Measurements from ENCODE around the gene PSMB7.

The PSMB7 gene

GRCh38 chr9:124356745-124357390 lies 58.4 kb downstream of the PSMB7 start:
- in situ Hi-C loops (cut with MboI; ENCODE audit: low sequenced_read_pairs, unreplicated experiment) = no loop called here
- no peak for DNase-seq (ENCODE audit: low spot score)
- TF ChIP-seq, protein P1, sequence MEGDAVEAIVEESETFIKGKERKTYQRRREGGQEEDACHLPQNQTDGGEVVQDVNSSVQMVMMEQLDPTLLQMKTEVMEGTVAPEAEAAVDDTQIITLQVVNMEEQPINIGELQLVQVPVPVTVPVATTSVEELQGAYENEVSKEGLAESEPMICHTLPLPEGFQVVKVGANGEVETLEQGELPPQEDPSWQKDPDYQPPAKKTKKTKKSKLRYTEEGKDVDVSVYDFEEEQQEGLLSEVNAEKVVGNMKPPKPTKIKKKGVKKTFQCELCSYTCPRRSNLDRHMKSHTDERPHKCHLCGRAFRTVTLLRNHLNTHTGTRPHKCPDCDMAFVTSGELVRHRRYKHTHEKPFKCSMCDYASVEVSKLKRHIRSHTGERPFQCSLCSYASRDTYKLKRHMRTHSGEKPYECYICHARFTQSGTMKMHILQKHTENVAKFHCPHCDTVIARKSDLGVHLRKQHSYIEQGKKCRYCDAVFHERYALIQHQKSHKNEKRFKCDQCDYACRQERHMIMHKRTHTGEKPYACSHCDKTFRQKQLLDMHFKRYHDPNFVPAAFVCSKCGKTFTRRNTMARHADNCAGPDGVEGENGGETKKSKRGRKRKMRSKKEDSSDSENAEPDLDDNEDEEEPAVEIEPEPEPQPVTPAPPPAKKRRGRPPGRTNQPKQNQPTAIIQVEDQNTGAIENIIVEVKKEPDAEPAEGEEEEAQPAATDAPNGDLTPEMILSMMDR (IDR thresholded peaks at IDR 0.05; ENCODE audit: borderline replicate concordance, control extremely low read depth, extremely low read depth, insufficient read depth, missing control alignments) = no peak

GRCh38 chr9:124355941-124356744 lies 59.1 kb downstream of the PSMB7 start:
- DNase-seq (ENCODE audit: low spot score) = no peak
- in situ Hi-C loops (cut with MboI; ENCODE audit: low sequenced_read_pairs, unreplicated experiment) = no loop called here
- TF ChIP-seq, protein P1 (IDR thresholded peaks at IDR 0.05; ENCODE audit: borderline replicate concordance, control extremely low read depth, extremely low read depth, insufficient read depth, missing control alignments) = no peak

DNA sequence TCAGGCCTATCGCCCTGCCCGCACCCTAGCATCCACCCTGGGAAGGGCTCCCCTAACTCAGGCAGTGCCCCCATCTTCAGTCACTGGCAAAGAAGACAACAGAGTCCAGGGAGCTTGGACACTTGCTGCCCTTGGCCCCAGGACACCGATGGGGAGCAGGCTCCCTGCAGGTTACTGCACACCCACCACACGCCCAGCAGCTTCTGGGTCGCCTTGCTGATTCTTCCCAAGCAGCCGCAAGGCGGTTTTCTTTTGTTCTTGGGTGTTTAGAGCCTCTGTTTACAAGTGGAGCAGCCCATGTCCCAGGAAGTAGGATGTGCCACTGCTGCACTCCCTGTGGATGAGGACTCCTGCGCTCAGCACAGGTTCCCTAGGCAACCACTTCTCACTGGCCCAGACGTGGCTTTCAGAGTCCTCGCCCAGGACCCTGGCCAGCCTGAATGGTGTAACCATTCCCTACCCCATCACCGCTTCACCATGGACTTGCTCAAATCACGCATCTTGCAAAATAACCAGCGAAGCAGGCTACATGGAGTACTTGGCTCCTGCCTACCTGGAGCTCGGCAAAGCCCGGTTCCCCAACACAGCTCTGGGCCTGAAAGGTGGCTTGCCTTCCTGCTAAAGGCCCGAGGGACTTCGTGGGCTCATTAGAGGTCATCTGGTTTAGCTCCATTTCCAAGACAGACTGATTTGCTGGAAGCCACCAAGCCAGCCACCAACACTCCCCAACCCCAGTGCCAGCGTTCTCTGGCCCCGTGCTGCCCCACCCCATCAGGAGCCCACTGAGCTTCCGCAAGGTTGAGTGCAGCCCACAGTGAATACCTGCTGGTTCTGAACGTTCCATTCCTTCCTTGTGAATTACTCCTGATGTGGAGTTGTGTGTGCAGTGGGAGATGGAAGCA lies 60.0 kb downstream of the PSMB7 start:
- DNase-seq (ENCODE audit: low spot score) = peak; percentile 23
- TF ChIP-seq, protein P1 (IDR thresholded peaks at IDR 0.05; ENCODE audit: borderline replicate concordance, control extremely low read depth, extremely low read depth, insufficient read depth, missing control alignments) = no peak
- in situ Hi-C loops (cut with MboI; ENCODE audit: low sequenced_read_pairs, unreplicated experiment) = no loop called here

GRCh38 chr9:124354346-124355038 lies 60.8 kb downstream of the PSMB7 start:
- peak; percentile 19 for DNase-seq (ENCODE audit: low spot score)
- TF ChIP-seq, protein P1 (IDR thresholded peaks at IDR 0.05; ENCODE audit: borderline replicate concordance, control extremely low read depth, extremely low read depth, insufficient read depth, missing control alignments) = no peak
- in situ Hi-C loops (cut with MboI; ENCODE audit: low sequenced_read_pairs, unreplicated experiment) = no loop called here

DNA sequence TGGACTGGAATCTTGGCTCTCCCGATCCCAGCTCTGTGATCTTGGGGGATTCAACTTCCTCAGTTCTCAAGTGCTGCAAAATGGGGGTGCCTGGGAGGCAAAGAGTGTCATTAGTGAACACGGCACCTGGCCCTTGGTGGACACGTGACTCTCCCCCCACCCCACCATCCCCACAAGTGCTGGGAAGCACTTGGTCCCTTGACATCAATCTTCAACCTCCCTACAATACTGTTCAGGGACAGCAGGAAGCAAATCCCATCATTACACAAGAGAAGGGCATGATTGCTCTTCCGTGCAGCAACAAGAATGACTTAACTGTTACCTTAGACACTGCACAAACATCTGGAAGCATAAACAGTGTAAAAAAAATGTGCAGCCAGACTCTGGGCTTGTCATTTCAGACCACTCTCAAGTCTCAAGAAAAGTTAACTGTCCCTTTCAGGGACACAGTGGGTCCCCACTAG lies 61.4 kb downstream of the PSMB7 start:
- in situ Hi-C loops (cut with MboI; ENCODE audit: low sequenced_read_pairs, unreplicated experiment) = no loop called here
- TF ChIP-seq, protein P1 (IDR thresholded peaks at IDR 0.05; ENCODE audit: borderline replicate concordance, control extremely low read depth, extremely low read depth, insufficient read depth, missing control alignments) = no peak
- DNase-seq (ENCODE audit: low spot score) = no peak

All from GM13976 (cell line).